DMS53 treated with DMSO at 0.1 percent for 48 hours (cell line): ENCODE measurements around the gene GFPT1.
A peak's percentile ranks its signal among the peaks of the same experiment; 100 is the strongest.
"Not testable (repeated sequence)": the region's sequence is repeated elsewhere in the genome, so short reads cannot be mapped to it uniquely, and the experiment has no call there.

ENCODE experiments used
- DNase-seq: peaks from one replicate; lab custom pipeline; 2025; ENCODE audit not compliant: unreplicated experiment; lab: John Stamatoyannopoulos, UW

Gene GFPT1

DNA sequence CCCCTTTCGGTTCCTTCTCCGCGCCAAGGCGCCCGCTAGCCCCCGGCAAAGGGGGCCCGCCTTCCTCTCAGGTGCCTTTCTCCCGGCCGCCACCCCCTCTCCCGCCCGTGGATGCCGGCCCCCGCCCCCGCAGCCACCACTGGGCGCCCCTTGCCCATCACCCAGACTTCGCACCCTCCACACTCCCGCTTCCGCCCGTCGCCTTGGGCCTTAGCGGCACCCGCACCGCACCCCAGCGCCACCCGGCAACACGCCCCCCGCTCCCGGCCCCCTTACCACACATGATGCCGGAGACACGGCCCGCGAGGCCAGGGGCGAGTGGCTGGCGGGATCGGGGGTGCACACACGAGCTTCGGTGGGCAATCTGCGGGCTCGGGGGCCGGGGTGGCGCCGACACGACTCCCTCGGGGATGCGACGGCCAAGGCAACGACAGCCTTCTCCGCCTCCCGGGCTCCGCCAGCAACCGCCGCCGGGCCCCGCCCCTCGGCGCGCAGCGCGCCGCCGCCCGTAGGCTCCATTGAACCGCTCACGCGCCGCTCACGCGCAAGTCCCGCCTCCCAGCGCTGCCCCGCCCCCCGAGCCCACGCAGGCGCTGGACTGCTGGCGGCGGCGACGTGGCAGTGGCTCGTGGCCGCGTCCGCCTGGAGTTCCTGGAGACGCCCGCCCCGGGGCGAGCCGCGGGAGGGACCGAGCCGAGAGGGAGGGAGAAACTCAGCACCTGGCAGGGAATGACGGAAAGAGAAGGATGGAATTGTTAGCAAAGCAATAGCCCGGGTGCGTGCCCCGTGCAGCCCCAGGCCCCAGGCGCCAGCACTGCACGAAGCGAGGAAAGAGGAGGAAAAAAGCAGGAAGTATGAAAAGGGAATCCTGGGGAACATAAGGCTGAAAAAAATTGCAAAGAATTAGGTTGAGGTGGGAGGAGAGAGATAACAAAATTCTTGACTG, at the start of gene GFPT1:
GFPT1 (minus strand) TSS at position 439 of the 946 bp plus-strand sequence; CDS start at position 283, 156 bp downstream.
- DNase-seq, result peak; percentile 88

GRCh38 chr2:69436596-69436937, 49.5 kb upstream of the GFPT1 start:
- no peak for DNase-seq

DNA sequence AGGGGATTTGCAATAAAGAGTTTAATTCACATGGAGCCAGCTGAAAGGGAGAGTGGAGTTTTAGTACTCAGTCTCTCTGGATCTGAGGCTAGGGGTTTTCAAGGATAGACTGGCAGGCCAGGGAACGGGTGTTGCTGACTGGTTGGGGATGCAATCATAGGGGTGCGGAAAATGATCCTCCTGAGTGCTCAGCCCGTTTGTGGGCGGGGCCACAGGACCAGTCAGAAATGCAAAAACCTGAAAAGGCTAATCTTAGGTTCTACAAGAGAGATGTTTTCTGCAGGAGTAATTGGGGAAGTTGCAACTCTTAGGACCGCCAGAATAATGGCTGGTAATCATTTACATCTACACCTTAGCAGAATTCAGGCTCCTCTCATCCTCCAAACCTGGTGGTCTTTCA, 47.7 kb upstream of the GFPT1 start:
- DNase-seq, result no peak

DNA sequence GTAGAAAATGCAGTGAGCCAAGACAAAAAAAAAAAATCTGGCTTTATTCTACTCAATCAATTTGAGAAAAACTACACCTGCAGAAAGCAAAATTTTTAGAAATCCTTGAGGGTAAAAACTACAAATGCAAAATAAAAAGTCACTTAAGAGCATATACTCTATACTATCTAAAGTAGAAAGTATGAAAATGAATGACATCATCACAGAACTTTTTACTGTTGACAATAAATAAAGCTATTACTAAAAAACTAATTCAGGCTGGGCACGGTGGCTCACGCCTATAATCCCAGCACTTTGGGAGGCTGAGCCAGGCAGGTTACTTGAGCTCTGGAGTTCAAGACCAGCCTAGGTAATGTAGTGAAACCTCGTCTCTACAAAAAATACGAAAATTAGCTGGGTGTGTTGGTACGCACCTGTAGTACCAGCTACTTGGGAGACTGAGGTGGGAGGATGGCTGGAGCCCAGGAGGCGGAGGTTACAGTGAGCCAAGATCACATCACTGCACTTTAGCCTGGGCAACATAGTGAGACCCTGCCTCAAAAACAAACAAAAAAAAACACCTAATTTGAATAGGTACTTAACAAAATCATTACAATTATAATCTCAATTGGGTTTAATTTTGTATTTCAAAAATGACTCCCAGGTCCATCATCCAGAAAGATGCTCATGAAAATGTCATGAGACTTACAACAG, 42.6 kb upstream of the GFPT1 start:
- no peak for DNase-seq

DNA sequence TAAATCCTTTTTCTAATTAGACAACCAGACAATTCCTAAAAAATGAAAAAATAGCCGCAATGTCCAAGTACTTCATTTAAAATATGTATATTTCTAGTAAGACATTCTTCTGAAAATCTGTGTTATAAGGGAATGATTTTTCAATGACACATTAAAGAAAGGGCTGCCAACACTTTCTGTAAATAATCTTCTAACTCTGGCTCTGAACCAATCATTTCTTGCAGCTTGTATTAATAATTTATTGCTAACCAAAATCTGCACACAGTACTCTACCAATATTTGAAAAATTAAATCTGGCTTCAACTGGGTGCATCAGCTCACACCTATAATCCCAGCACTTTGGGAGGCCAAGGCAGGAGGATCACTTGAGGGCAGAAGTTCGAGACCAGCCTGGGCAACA, 42.0 kb upstream of the GFPT1 start:
- no peak for DNase-seq

GRCh38 chr2:69424419-69424818, 37.4 kb upstream of the GFPT1 start:
- DNase-seq, result no peak

DNA sequence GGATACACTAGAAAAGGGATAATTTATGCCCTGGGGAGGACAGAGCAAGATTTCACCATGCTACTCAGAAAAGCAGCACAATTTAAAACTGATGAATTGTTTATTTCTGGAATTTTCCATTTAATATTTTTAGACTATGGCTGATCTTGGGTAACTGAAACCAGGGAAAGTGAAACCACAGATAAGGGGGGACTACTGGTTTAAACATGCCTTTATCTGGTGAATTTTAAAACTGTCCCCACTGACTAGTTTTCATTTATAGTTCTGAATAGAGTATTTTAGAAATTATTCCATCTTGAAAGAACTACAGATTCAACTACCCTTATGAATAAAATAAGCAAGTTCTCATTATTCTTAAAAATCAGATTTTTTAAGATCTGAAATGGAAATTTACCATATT, 35.2 kb upstream of the GFPT1 start:
- DNase-seq, result no peak

- not testable (repeated sequence) for DNase-seq
Observed at GRCh38 chr2:69419111-69419510, 32.1 kb upstream of the GFPT1 start.

DNA sequence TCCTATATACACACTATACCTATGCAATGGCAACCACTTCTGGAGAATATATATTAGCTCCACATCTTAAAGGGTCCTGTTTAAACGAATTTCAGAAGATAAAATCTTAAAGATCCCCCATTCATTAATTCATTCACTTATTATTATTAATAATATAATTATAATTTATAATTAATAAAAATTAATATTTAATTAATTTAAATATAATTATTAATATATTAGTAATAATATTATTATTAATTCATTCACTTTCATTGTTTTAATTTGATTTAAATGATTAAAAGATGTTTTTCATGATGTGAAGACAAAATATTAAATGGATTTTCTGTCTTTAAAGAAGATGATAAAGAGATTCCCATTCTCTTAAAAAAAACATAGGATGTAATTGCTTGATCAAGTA, 29.1 kb upstream of the GFPT1 start:
- DNase-seq, result no peak

- no peak for DNase-seq
Observed at GRCh38 chr2:69411120-69411519, 24.1 kb upstream of the GFPT1 start.

- DNase-seq, result no peak
Observed at GRCh38 chr2:69405306-69405705, 18.3 kb upstream of the GFPT1 start.

- no peak for DNase-seq
Observed at GRCh38 chr2:69400121-69400520, 13.1 kb upstream of the GFPT1 start.

- no peak for DNase-seq
Observed at GRCh38 chr2:69397234-69397633, 10.2 kb upstream of the GFPT1 start.

DNA sequence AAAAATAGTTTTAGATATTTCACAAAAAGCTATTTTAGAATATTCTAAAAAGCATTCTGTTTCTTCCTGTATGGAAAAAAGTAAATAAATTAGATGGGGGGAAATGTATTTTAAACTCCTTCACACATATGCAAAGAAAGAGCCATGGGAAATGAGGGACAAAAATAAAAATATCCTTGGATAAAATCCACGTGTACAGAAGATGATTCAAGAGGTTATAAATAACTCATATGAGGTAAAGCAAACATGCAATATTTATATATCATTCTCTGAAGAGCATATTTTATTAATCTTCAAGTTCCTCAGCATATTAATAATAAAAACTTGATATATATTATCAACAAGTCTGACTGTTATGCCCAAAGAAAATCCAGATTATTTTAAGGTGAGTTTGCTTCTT, 8.8 kb upstream of the GFPT1 start:
- DNase-seq, result no peak

- no peak for DNase-seq
Observed at GRCh38 chr2:69393963-69394362, 6.9 kb upstream of the GFPT1 start.

- DNase-seq, result no peak
Observed at GRCh38 chr2:69390471-69390870, 3.4 kb upstream of the GFPT1 start.

- DNase-seq, result no peak
Observed at GRCh38 chr2:69390001-69390400, 3.0 kb upstream of the GFPT1 start.

DNA sequence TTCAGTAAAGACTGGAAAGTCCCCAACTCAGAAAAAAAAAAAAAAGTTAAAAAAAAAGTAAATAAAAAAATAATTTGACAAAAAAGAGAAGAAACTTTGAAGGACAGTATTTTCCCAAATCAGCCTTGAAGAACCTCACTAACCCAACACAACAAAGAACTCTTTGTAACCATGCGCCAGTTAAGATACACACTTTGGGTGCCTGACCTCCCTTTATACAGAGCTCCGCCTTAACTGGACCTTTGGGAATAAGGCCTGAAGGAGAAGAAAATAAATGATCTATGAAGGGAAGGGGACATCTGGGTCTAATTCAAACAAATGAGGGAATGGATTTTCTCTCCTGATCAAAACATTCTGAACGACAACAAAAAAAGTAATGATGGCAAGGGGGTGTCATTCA, 2.2 kb upstream of the GFPT1 start:
- DNase-seq, result no peak

- DNase-seq, result peak; percentile 36
Observed at GRCh38 chr2:69387770-69388481, 899 bp upstream of the GFPT1 start.

GRCh38 chr2:69386360-69386759, 667 bp downstream of the GFPT1 start:
- DNase-seq, result peak; percentile 9

- DNase-seq, result peak; percentile 14
Observed at GRCh38 chr2:69385443-69386151, 1.4 kb downstream of the GFPT1 start.
